Tibial nerve (tissue), 4 donors: Measurements from ENCODE around the gene PARP15. TPM values are rescaled to one million over a fixed set of nuclear protein-coding genes. Genes with fewer than 3 reads are reported as not detected.

Experiments
- DNase-seq, 2 donors: peaks; one replicate each; pipeline ENCODE4 v3.0.0-alpha.2; 2019; ENCODE audit warnings: low spot score in 2 of 2
- H3K27ac ChIP-seq, 4 donors: fragments of 200-600 bp; sonication (generic) in 3 of 4; one replicate each; pipeline ENCODE4 v1.5.1; 2017 to 2019; ENCODE audit warnings: mild to moderate bottlenecking in 1 of 4
- H3K27me3 ChIP-seq, 2 donors: fragments of 200-600 bp; sonication (generic) in 1 of 2; one replicate each; pipeline versions ENCODE4 v1.5.1 to v1.6.0; 2017 to 2019
- H3K36me3 ChIP-seq, 3 donors: fragments of 200-600 bp; sonication (generic); one replicate each; pipeline ENCODE4 v1.5.1; 2018 to 2019
- H3K4me1 ChIP-seq, 4 donors: fragments of 200-600 bp; sonication (generic) in 3 of 4; one replicate each; pipeline ENCODE4 v1.5.1; 2017 to 2019
- H3K4me3 ChIP-seq, 4 donors: fragments of 200-600 bp; sonication (generic) in 3 of 4; one replicate each; pipeline ENCODE4 v1.5.1; 2017 to 2019; ENCODE audit warnings: mild to moderate bottlenecking in 1 of 4, moderate library complexity in 1 of 4
- H3K9me3 ChIP-seq, 4 donors: fragments of 200-600 bp; sonication (generic) in 3 of 4; one replicate each; pipeline ENCODE4 v1.5.1; 2017 to 2019
- CTCF ChIP-seq, 5 experiments: fragments of 200-600 bp in 3 of 5; fragments of 450-650 bp in 2 of 5; sonication (generic) in 3 of 5; IDR thresholded peaks; one replicate each; pipeline ENCODE4 v1.5.1; 2016 to 2019; ENCODE audit warnings: antibody characterized with exemption in 5 of 5, mild to moderate bottlenecking in 3 of 5, moderate library complexity in 2 of 5
- EP300 ChIP-seq, 2 donors: sonication (generic); formaldehyde crosslinking; IDR thresholded peaks; one replicate each; pipeline ENCODE4 v1.6.1; 2017; ENCODE audit warnings: antibody characterized with exemption in 2 of 2, mild to moderate bottlenecking in 1 of 2
- POLR2A ChIP-seq, 2 donors: fragments of 450-650 bp; IDR thresholded peaks; one replicate each; pipeline ENCODE4 v1.6.1; 2017; ENCODE audit warnings: antibody characterized with exemption in 2 of 2, mild to moderate bottlenecking in 2 of 2, moderate library complexity in 2 of 2
- whole genome bisulfite sequencing, 2 donors: methylation state at CpG; one replicate each; pipeline ENCODE4 v1.1.5; 2018; 5-methylcytosine and 5-hydroxymethylcytosine counted together
- total RNA-seq, 4 donors: library from RNA; depleted of rRNA; stranded (reverse); fragments of >200 nt; gene quantifications; one replicate each; pipeline ENCODE4 v1.1.0, GENCODE V29; 2016

Gene PARP15
- total RNA-seq, 4 donors from 2014 or later, result 1.2 to 3.6 (median 2.8) TPM

GRCh38 chr3:122553171-122553570 is 24.3 kb upstream of the PARP15 start:
- H3K36me3 ChIP-seq, result peaks cover 0 to 94% (median 19%) of the 10 kb centered on the region in 3 donors
- no peak for DNase-seq
- WGBS, 2 donors, result 56 to 68% methylated on average over 3 of the region's 3 CpGs

GRCh38 chr3:122555275-122556071 is 22.0 kb upstream of the PARP15 start:
- no peak overlapping the region for H3K27ac ChIP-seq
- 82 to 84% methylated on average over 6 of the region's 6 CpGs for WGBS, 2 donors

More at GRCh38 chr3:122553171-122553570, 24.3 kb upstream of the PARP15 start:
- TF ChIP-seq CTCF (IDR thresholded peaks at IDR 0.05) (no peak), POLR2A (IDR thresholded peaks at IDR 0.05) (no peak), EP300 (IDR thresholded peaks at IDR 0.05) (no peak)
- Histone ChIP-seq H3K27me3 (no peaks in the 10 kb centered on the region), H3K27ac (no peak overlapping the region), H3K4me3 (no peak overlapping the region), H3K4me1 (no peaks in the 10 kb centered on the region), H3K9me3 (no peaks in the 10 kb centered on the region)

GRCh38 chr3:122557356-122557755 is 20.1 kb upstream of the PARP15 start:
- peaks cover 0 to 63% (median 13%) of the 10 kb centered on the region in 3 donors for H3K36me3 ChIP-seq
- DNase-seq, result no peak
- peaks cover 0 to 21% (median 2%) of the 10 kb centered on the region in 4 donors for H3K4me1 ChIP-seq
- H3K9me3 ChIP-seq, result no peaks in the 10 kb centered on the region
- WGBS, 2 donors, result 83 to 84% methylated on average over 5 of the region's 5 CpGs
- H3K27ac ChIP-seq, result no peak overlapping the region
- H3K27me3 ChIP-seq, result no peaks in the 10 kb centered on the region
- no peak for TF ChIP-seq EP300 (IDR thresholded peaks at IDR 0.05)
- TF ChIP-seq CTCF (IDR thresholded peaks at IDR 0.05), result no peak
- TF ChIP-seq POLR2A (IDR thresholded peaks at IDR 0.05), result no peak
- H3K4me3 ChIP-seq, result no peak overlapping the region

More at GRCh38 chr3:122555275-122556071, 22.0 kb upstream of the PARP15 start:
- peaks cover 0 to 80% (median 22%) of the 10 kb centered on the region in 3 donors for H3K36me3 ChIP-seq
- TF ChIP-seq POLR2A (IDR thresholded peaks at IDR 0.05), result no peak
- no peak for TF ChIP-seq EP300 (IDR thresholded peaks at IDR 0.05)
- TF ChIP-seq CTCF (IDR thresholded peaks at IDR 0.05), result no peak
- peaks cover 0 to 6% (median 0%) of the 10 kb centered on the region in 4 donors for H3K4me1 ChIP-seq
- no peak for DNase-seq
- no peak overlapping the region for H3K4me3 ChIP-seq
- no peaks in the 10 kb centered on the region for H3K9me3 ChIP-seq
- H3K27me3 ChIP-seq, result no peaks in the 10 kb centered on the region

- TF ChIP-seq EP300 (IDR thresholded peaks at IDR 0.05), result no peak
- TF ChIP-seq POLR2A (IDR thresholded peaks at IDR 0.05), result no peak
- TF ChIP-seq CTCF (IDR thresholded peaks at IDR 0.05), result no peak
- 89 to 94% methylated on average over 6 of the region's 6 CpGs for WGBS, 2 donors
- Histone ChIP-seq H3K9me3 (no peaks in the 10 kb centered on the region), H3K4me1 (peaks cover 0 to 34% (median 12%) of the 10 kb centered on the region in 4 donors), H3K27me3 (no peaks in the 10 kb centered on the region), H3K36me3 (peaks cover 0 to 51% (median 13%) of the 10 kb centered on the region in 3 donors), H3K27ac (no peak overlapping the region), H3K4me3 (no peak overlapping the region)
- no peak for DNase-seq
Measured at GRCh38 chr3:122558605-122559004, 18.8 kb upstream of the PARP15 start.

- DNase-seq, result no peak
- Histone ChIP-seq H3K36me3 (peaks cover 0 to 39% (median 13%) of the 10 kb centered on the region in 3 donors), H3K4me1 (peaks cover 0 to 37% (median 14%) of the 10 kb centered on the region in 4 donors), H3K27me3 (no peaks in the 10 kb centered on the region), H3K27ac (no peak overlapping the region), H3K9me3 (no peaks in the 10 kb centered on the region), H3K4me3 (no peak overlapping the region)
- WGBS, 2 donors, result 74 to 78% methylated on average over 3 of the region's 3 CpGs
- no peak for TF ChIP-seq EP300 (IDR thresholded peaks at IDR 0.05)
- no peak for TF ChIP-seq POLR2A (IDR thresholded peaks at IDR 0.05)
- TF ChIP-seq CTCF (IDR thresholded peaks at IDR 0.05), result no peak
Measured at GRCh38 chr3:122559906-122560305, 17.5 kb upstream of the PARP15 start.
